CD4-positive, alpha-beta T cell treated with Interferon gamma for 1 hour (primary cell): Measurements from ENCODE around the gene CDC42BPG.
A peak's percentile ranks its signal among the peaks of the same experiment; 100 is the strongest.
"Not testable (repeated sequence)": the region's sequence is repeated elsewhere in the genome, so short reads cannot be mapped to it uniquely, and the experiment has no call there.

Source experiments
- DNase-seq: peaks from one replicate; pipeline ENCODE4 v3.0.0-alpha.2; 2020

Gene CDC42BPG

DNA sequence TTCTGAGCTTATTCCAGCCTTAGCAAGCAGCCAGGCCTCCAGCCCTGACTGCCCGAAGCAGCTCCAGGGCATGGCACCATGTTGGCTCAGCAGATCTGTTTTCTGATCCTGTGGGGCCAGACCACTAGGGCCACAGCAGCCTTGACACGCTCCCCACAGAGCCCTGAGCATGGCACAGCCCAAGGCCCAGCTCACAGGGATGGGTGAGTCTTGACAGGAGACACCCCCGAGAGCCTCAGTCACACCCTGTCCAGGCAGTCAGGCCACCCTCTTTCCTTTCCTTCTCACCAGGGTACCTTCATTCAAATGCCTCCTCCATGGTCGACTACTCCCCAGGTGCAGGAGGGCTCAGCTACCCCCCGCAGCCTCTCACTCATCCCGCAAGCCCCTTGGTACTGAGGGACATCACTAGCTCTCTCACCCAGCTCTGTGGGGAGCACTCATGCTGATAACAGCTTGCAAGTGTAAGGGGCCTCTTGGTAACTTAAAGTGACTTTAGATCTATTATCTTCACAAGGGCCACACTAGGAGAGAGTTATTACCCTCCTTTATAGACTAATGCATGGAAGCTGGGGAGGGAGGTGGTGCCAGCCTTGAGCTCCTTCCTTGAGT lies 3.9 kb upstream of the CDC42BPG start:
- DNase-seq, result no peak

- peak; percentile 87 for DNase-seq
These were observed 2.7 kb upstream of the CDC42BPG start for GRCh38 chr11:64846998-64847666.

DNA sequence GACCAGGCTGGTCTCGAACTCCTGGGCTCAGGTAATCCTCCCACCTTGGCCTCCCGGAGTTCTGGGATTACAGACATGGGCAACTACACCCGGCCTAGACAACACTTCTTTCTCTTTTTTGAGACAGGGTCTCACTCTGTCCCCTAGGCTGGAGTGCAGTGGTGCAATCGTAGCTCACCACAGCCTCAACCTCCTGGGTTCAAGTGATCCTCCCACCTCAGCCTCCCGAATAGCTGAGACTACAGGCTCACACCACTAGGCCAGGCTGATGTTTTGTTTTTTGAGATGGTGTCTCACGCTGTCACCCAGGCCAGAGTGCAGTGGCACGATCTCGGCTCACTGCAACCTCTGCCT lies 1.3 kb upstream of the CDC42BPG start:
- not testable (repeated sequence) for DNase-seq

DNA sequence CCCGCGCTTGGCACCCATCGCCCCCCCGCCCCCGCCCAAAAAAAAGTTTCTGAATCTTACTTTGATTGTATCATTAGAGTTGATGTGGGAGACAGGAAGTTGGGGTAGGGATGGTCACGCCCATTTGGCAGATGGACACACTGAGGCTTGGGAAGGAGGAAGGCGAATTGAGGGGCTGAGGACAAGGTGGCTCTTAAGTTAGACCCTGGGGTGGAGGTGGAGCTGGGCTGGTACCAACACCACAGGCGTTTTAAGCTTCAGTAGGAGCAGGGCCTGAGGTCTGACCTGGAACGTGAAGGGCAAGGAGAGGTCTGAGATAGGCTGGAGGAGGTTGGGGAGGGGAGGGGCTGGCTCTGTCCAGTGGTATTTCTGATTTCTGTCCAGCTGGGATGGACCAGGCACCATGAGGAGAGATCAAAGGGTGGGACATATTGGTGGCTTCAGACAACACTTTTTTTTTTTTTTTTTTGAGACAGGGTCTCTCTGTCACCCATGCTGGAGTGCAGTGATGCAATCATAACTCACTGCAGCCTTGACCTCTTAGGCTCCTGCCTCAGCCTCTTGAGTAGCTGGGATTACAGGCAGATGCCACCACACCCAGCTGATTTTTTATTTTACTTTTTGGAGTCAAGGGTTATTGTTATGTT lies 799 bp upstream of the CDC42BPG start:
- DNase-seq, result no peak

GRCh38 chr11:64843686-64844329 lies 645 bp downstream of the CDC42BPG start:
- DNase-seq, result no peak

- DNase-seq, result no peak
These were observed 1.4 kb downstream of the CDC42BPG start for GRCh38 chr11:64842851-64843685.

GRCh38 chr11:64842366-64842759 lies 2.1 kb downstream of the CDC42BPG start:
- no peak for DNase-seq

- no peak for DNase-seq
These were observed 2.7 kb downstream of the CDC42BPG start for GRCh38 chr11:64841592-64842365.

GRCh38 chr11:64839887-64840782 lies 4.3 kb downstream of the CDC42BPG start:
- no peak for DNase-seq

- DNase-seq, result no peak
These were observed 5.1 kb downstream of the CDC42BPG start for GRCh38 chr11:64839335-64839734.

GRCh38 chr11:64838600-64839334 lies 5.7 kb downstream of the CDC42BPG start:
- no peak for DNase-seq

GRCh38 chr11:64837887-64838351 lies 6.5 kb downstream of the CDC42BPG start:
- no peak for DNase-seq

DNA sequence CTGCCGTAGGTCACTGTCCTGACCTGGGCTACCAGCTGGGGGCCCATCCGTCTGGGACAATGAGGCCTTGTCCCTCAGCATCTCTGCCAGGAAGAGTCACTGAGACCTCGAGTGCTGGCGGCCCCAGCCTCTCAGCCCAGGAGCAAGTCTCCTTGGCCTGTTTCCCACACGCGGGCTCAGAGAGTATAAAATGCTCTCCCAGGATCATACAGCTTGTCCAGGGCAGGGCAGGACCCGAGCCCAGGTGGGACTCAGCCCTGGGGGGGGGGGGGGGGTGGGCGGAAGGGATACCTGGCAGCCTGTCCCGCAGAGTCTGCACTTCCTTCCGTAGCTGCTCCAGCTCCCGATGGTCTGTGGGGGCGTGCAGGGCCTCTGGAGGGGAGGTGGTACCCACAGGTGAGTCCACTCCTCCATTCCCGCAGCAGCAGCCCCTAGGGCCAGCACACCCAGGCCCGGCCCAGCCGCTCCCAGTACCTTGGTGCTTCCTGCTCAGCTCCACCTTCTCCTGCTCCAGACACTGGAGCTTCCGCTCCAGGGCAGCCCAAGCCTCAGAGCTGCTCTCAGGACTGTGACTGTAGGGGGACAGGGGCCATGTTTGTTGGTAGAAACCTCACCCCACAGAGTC lies 7.9 kb downstream of the CDC42BPG start:
- no peak for DNase-seq

DNA sequence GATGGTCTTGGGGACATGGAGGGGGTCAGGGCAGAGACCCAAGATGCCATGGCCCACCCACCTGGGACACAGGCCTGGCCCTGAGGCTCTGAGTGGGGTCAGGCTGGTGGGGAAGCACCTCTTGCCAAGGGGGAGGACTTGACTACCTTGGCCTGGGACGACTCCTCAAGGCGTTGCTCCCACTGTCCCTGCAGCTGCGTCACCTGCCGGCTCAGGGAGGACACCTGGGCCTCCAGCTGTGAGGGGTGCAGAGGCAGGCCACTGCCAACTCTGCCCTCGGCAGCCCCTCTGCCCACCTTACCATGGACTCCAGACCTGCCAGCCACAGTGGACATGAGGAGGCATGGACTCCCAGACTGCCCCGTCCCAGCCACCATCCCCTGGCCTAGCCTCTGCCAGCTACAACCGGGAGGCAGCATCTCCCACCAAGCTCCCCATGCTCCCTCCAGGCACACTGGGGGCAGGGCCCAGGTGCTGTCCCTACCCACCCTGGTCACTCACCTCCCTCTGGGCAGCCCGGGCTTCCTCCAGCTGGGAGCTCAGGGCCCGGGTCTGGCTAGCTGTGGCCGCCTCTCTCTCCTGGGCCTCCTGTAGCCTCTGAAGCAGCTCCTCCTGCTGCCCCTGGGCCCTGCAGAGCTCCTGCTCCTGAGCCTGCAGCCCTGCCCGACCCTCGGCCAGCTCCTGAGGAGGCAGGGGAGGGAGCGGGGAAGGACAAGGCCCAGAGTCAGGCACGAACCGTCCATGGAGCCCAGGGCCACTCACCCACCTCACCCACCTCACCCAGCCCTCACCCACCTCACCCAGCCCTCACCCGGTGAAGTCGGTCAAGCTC lies 8.6 kb downstream of the CDC42BPG start:
- no peak for DNase-seq

- DNase-seq, result no peak
These were observed 9.5 kb downstream of the CDC42BPG start for GRCh38 chr11:64834723-64835615.

- DNase-seq, result no peak
These were observed 10.3 kb downstream of the CDC42BPG start for GRCh38 chr11:64834031-64834722.

GRCh38 chr11:64833509-64833908 lies 10.9 kb downstream of the CDC42BPG start:
- no peak for DNase-seq
